GM19043 (cell line): ENCODE measurements around the gene TAPT1.
"Not testable (repeated sequence)": the region's sequence is repeated elsewhere in the genome, so short reads cannot be mapped to it uniquely, and the experiment has no call there.

Source experiments
- ATAC-seq: cut with Tn5 transposase; IDR thresholded peaks from one replicate; pipeline ENCODE4 v1.9.1; 2021; ENCODE audit warnings: low read depth; ENCODE audit not compliant: unreplicated experiment

The TAPT1 gene

DNA sequence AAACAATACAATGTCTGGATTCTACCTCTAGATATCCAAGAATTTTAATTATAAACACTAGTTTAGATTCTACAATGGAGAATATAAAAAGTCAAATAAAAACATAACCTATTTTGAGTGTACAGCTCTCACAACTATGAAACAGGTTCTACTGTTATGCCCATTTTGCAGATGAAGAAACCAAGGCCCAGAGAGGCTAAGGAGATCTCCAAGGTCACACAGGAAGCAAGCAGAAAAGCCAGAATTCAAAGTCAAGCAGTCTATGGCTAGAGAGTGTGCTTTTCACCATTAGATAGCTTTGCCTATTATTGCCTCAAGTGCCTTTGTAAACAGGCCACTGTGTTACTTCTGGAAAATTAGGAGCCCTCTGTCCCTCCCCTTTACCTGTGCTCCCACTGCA, 7.3 kb downstream of the TAPT1 start:
- no peak for ATAC-seq

DNA sequence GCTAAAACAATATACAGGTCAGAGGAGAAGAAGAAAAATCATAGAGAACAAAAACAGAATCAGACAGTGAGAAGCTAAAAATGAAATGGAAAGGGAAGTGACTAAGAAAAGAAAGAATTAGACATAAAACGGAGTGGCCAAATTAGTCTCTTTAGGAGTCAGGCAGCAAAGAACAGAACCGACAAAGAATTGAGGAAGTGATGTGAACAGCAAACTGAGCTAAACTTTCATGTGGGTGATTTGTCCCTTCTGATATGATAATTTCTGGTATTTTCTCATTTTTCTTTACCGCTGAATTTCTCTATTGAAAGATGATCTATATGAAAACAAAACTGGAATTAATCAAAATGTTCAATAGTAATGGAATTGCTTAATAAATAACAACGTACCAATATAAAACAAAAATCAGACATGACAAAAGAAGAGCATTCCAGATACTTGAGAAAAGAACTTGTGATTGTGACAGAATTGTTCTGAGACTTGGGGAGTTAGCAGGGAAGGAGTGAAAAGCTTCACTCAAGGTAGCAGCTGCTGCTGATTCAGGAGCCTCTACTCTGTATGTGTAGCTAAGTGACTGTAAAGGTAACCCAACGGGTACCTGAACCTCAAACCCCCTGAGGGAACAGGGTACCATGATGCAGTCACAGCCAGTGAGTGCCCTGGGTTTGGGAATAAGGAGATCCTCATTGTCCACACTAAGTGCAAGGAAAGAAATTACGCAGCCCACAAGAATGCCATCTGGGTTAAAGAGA, 8.8 kb downstream of the TAPT1 start:
- ATAC-seq, result peak; percentile 69

- no peak for ATAC-seq
These were observed 13.2 kb downstream of the TAPT1 start for GRCh38 chr4:16213121-16213520.

- ATAC-seq, result no peak
These were observed 14.0 kb downstream of the TAPT1 start for GRCh38 chr4:16212138-16212782.

DNA sequence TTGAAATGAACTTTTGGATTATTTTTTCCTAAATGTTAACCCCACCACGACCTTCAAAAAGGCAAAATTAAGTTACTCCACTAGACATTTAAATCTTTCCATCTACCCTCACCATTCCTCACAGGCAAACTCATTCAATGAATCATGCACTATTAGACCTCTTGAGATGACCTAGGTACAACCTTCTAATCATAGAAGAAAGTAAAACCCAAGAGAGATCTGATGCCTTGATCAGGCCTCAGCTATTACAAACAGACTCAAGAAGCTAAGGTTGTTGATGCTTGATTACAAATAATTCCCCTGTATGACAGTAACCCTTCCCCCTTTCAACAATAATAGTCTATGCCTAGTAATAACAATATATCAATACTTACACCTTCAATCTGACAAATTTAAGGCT, 18.9 kb downstream of the TAPT1 start:
- no peak for ATAC-seq

DNA sequence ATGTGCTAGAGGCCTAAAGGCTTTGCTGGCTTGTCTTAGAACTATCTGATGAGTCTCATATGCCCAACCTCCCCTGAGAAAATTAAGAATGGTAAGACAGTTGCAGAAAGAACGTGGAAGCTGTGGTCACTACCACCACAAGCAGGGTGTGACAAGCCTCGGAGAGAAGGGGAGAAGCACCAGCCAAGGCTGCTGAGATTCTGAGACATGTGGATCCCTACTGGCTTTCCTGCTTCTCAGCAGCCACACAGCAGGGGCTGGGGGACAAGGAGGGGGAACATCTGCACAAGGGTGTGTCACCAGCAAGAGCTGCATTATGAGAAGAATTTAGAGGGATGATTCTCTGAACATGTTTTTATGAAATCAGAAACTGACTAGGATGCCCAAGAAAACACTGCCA, 19.4 kb downstream of the TAPT1 start:
- no peak for ATAC-seq

- ATAC-seq, result no peak
These were observed 20.0 kb downstream of the TAPT1 start for GRCh38 chr4:16206301-16206700.

DNA sequence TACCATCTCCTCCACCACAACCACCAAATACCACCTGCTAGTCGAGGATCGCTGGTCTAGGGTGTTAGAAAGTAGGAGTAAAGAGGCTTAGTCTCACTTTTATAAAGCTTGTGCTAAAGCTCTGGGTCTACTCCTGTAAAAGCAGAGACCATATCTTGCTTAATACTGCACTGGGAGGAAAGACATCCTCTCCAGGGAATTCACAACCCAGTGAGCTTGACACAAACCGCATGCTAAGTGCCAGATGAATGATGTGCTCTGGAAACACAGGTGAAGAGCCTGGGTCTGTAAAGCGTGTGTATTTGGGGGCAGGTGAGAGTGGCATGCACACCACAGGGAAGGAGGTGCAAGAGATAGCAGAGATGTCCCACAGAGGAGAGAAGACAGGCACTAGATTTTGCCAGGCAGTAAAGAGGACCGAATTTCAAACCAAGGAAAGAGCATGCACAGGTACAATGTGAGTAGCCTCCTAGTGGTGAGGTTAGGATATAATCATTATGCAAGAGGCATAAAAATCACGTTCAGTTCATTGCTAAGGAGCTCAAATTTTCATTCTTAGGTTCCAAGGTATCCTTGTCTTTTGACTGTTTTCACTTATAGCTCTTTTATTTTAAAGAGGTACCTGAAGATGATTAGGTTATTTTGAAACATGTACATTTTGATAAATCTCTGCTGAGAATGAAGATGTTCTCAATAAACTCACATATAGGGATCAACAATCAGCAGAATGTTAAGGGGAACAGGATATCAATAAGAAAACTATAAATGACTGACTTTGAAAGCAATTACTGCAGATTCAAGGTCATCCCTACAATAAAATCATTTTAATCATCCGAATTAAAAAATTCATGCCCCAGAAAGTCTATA, 20.7 kb downstream of the TAPT1 start:
- ATAC-seq, result peak; percentile 75

DNA sequence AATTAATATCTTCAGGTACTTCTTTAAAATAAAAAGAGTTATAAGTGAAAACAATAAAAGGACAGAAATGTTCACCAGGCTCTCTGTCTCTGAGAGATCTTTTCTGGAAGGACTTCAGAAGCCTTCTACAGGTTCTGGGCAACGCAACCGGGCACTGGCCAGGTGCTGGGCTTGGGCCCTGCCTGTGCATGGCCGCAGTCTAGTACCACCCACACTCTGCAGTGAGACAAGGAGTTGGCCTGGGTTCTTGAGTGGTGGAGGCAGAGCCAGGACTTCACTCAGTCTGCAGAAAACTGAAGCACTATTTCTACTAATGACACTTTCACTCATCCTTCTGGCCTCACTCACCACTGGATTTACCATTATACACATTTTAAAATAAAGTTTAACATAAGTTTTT, 21.8 kb downstream of the TAPT1 start:
- ATAC-seq, result no peak

- ATAC-seq, result no peak
These were observed 23.2 kb downstream of the TAPT1 start for GRCh38 chr4:16203083-16203482.

- no peak for ATAC-seq
These were observed 23.7 kb downstream of the TAPT1 start for GRCh38 chr4:16202598-16202997.

GRCh38 chr4:16199093-16199492, 27.2 kb downstream of the TAPT1 start:
- no peak for ATAC-seq

DNA sequence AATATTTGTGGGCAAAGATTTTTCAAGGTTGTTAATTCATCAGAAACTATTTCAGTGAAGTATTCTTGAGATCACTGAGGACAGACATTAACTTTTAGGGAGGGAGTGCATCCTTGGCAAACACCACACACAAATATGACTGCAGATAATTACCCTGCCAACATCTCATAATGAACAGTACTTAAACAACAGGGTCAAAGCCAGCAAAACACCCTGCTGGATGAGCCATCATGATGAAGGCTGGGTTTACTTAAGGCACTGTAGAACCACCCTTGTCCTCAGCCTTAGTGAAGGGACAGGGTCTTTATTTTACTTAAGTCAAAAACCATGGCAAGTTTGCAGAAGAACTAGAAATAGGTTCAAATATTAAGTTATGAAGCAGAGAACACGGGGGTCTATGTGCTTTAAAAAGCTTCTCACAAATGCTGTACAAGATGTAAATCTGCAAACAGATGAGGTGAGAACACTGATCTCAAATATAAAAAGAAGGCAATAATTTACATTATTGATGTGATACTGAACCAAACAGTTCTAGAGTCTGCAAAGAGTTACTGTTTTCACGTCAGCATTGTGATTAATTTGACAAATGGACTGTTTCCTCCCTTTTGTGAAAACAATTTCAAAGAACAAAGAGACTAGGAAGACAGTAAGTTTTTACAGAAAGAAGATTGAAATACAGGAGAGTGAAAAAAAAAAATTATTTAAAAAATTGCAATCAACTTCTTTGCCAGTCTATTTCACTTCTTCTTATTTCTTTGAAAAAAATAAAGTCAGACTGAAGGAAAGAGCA, 28.2 kb downstream of the TAPT1 start:
- ATAC-seq, result no peak

- peak; percentile 57 for ATAC-seq
These were observed 29.5 kb downstream of the TAPT1 start for GRCh38 chr4:16196482-16197393.

GRCh38 chr4:16195209-16195608, 31.1 kb downstream of the TAPT1 start:
- ATAC-seq, result no peak

DNA sequence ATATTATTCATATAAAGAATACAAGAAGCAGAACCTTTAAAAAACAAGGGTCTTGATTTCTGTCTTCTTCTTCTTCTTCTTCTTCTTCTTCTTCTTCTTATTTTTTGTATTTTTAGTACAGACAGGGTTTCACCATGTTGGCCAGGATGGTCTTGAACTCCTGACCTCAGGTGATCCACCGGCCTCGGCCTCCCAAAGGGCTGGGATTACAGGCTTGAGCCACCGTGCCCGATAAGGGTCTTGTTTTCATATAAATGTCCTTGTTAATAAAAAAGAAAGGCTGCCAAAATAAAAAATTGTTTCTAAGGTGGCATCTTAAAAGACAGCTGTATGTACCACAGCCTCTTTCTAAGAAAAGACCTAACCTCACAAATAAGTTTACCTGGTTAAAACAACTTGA, 31.5 kb downstream of the TAPT1 start:
- ATAC-seq, result not testable (repeated sequence)

GRCh38 chr4:16194214-16194613, 32.1 kb downstream of the TAPT1 start:
- ATAC-seq, result no peak

DNA sequence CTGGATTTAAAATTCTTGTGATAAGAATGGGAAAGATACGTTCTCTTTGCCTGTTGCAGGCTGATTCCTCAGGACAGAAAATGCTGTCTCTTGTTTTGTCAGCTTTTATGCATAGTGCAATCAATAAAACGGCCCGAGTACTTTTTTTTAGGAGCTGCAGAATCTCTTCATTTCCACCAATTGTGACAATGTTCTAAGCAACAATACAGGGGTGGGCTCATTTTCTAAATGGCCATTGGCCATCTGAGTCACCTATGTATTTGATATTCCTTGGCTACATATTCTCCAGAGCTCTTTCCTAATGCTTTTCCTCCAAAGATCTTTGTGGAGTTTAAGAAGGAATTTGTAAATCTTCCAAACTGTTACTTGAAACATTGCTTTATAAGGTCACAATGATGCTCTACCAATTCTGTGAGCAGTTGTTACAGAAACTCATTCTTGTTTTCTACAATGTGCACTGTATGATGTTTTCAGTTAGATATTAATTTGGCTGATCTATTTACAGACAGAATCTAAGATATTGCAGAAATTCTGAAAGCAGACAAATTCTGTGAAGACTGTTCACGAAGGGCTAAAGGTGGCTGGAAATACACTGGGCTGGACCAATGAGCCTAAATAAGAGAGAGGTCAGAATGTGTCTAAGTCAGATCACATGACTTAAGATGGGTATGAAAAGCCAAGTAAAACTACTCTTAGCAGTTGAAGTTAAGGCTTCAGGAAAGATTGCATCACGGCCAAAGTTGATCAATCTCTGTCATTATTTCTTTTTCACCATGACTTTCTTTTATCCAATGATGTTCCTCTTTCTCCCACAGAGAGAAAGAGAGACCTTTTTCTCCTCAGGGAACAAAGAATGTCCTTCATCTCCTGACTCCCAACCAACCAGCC, 33.4 kb downstream of the TAPT1 start:
- ATAC-seq, result no peak

GRCh38 chr4:16192057-16192456, 34.2 kb downstream of the TAPT1 start:
- no peak for ATAC-seq
